AG09309 (cell line): ENCODE results near the gene ERBB3.

Source experiments
- DNase-seq: peaks from one replicate; pipeline ENCODE4 v3.0.0-alpha.2; 2010; ENCODE audit warnings: low read depth
- H3K4me3 ChIP-seq: 2 replicates; pipeline ENCODE4 v1.5.1; 2011; ENCODE audit warnings: mild to moderate bottlenecking, low read depth, low read length, moderate library complexity; ENCODE audit not compliant: control insufficient read depth
- TF ChIP-seq, protein P1 (sequence below): IDR thresholded peaks from 2 replicates; pipeline ENCODE4 v1.5.1; 2011; ENCODE audit warnings: mild to moderate bottlenecking, low read depth, low read length, inconsistent platforms; ENCODE audit not compliant: insufficient read depth, control insufficient read depth; ENCODE audit errors: missing control alignments

ERBB3 gene

GRCh38 chr12:56079723-56080555 lies at the start of gene ERBB3:
ERBB3 (plus strand) TSS chr12:56080165; CDS start chr12:56080301, 136 bp downstream.
- peak; percentile 25 for DNase-seq
- H3K4me3 ChIP-seq = peak within 1 kb of the TSS; percentile 65
- TF ChIP-seq, protein P1, sequence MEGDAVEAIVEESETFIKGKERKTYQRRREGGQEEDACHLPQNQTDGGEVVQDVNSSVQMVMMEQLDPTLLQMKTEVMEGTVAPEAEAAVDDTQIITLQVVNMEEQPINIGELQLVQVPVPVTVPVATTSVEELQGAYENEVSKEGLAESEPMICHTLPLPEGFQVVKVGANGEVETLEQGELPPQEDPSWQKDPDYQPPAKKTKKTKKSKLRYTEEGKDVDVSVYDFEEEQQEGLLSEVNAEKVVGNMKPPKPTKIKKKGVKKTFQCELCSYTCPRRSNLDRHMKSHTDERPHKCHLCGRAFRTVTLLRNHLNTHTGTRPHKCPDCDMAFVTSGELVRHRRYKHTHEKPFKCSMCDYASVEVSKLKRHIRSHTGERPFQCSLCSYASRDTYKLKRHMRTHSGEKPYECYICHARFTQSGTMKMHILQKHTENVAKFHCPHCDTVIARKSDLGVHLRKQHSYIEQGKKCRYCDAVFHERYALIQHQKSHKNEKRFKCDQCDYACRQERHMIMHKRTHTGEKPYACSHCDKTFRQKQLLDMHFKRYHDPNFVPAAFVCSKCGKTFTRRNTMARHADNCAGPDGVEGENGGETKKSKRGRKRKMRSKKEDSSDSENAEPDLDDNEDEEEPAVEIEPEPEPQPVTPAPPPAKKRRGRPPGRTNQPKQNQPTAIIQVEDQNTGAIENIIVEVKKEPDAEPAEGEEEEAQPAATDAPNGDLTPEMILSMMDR = no peak

DNA sequence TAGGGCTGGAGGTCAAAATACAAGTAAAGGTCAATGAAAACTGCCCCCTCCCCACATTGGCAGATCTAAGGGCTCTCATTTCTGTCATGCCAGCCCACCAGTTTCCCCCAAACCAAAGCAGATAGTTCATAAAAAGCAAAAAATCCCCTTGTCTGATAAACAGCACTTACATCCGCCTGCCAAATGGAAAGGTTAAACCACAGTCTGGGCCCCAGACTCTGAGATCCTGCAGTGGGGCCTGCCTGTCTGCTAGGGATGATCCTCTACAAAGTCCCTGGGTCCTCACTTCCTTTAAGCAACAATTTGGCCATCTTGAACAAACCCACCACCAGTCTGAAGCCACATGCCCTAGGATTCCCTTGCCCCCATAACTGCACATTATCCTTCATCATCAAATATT lies 48.0 kb upstream of the ERBB3 start:
- no peak overlapping the region for H3K4me3 ChIP-seq
- TF ChIP-seq, protein P1 = no peak
- DNase-seq = no peak

- TF ChIP-seq, protein P1 = no peak
- DNase-seq = no peak
- H3K4me3 ChIP-seq = no peak overlapping the region
Observed at GRCh38 chr12:56034586-56035332, 45.2 kb upstream of the ERBB3 start.

DNA sequence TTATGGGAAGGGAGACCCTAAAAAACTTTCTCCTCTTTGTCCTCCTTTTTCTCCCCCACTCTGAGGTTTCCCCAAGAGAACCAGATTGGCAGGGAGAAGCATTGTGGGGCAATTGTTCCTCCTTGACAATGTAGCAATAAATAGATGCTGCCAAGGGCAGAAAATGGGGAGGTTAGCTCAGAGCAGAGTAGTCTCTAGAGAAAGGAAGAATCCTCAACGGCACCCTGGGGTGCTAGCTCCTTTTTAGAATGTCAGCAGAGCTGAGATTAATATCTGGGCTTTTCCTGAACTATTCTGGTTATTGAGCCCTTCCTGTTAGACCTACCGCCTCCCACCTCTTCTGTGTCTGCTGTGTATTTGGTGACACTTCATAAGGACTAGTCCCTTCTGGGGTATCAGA lies 42.8 kb upstream of the ERBB3 start:
- no peak overlapping the region for H3K4me3 ChIP-seq
- TF ChIP-seq, protein P1 = no peak
- DNase-seq = no peak

GRCh38 chr12:56038022-56038655 lies 41.8 kb upstream of the ERBB3 start:
- no peak overlapping the region for H3K4me3 ChIP-seq
- no peak for DNase-seq
- TF ChIP-seq, protein P1 = no peak

DNA sequence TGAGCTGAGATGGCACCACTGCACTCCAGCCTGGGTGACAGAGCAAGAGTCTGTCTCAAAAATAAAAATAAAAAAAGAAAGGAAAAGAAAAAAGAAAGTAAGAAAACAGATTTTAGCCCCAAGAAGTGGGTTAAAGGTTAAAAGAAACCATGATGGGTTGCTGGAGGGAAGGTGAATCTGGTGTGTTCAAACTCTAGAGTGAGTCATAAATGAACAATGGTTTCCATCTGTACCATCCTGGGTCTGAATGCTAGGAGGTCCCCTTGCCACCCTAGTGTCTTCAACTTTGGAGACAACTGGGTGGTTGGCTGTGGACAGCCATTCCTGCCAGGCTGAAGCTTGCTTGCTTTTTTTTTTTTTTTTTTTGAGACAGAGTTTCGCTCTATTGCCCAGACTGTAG lies 39.8 kb upstream of the ERBB3 start:
- no peak for DNase-seq
- TF ChIP-seq, protein P1 = no peak

More for the DNA sequence above, 39.8 kb upstream of the ERBB3 start:
- no peak overlapping the region for H3K4me3 ChIP-seq
